ENCODE data around the gene ABCF1. TPM values are rescaled to one million over a fixed set of nuclear protein-coding genes. Genes with fewer than 3 reads are reported as not detected.

The ABCF1 gene
- total and polyA plus RNA-seq, 2 donors (not counting 1 experiment from before 2014, with no cell fraction given): 35.5 to 49.2 TPM

DNA sequence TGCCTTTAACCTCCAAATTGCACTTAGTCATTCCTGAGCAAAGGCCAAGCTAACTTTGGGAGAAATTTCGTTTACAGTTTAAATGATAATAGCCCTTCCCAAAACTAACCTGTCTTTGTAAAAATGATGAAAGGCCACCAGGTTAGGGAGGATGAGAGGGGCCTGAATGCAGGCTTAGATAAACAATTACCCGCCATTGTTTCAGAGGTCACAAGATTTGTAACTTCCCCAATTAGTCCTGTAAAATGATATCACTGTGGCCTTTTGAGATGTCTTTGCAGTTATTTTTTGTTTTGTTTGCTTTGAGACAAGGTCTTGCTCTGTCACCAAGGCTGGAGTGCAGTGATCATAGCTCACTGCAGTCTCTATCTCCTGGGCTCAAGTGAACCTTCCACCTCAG lies 41.2 kb upstream of the ABCF1 start:
- H3K27ac ChIP-seq (ENCODE audit: insufficient read depth, low read length): no peak overlapping the region
- H3K27me3 ChIP-seq (ENCODE audit: control insufficient read depth, insufficient read depth, low read length): no peaks in the 10 kb centered on the region
- no peak overlapping the region for H3K4me2 ChIP-seq (ENCODE audit: extremely low read depth, insufficient read depth, low read length)
- H3K4me3 ChIP-seq (replicated peaks in 1 of 4; ENCODE audit: control extremely low read depth in 1 of 4, insufficient read depth in 1 of 4, low read depth in 3 of 4, low read length in 4 of 4): no peak overlapping the region
- H3K4me1 ChIP-seq (ENCODE audit: control insufficient read depth, extremely low read depth, insufficient read depth, low read length): peaks cover 2% of the 10 kb centered on the region
- no peak overlapping the region for H2AFZ ChIP-seq (ENCODE audit: low read length)
- H3K79me2 ChIP-seq (ENCODE audit: control insufficient read depth, insufficient read depth, low read length): no peaks in the 10 kb centered on the region
- no peak overlapping the region for H3K9ac ChIP-seq (ENCODE audit: insufficient read depth, low read length)
- H4K20me1 ChIP-seq (ENCODE audit: control insufficient read depth, extremely low read depth, insufficient read depth, low read length): no peaks in the 10 kb centered on the region
- no peak for TF ChIP-seq EZH2 (IDR thresholded peaks at IDR 0.05; ENCODE audit: low read length, missing control alignments)
- TF ChIP-seq, protein P1, sequence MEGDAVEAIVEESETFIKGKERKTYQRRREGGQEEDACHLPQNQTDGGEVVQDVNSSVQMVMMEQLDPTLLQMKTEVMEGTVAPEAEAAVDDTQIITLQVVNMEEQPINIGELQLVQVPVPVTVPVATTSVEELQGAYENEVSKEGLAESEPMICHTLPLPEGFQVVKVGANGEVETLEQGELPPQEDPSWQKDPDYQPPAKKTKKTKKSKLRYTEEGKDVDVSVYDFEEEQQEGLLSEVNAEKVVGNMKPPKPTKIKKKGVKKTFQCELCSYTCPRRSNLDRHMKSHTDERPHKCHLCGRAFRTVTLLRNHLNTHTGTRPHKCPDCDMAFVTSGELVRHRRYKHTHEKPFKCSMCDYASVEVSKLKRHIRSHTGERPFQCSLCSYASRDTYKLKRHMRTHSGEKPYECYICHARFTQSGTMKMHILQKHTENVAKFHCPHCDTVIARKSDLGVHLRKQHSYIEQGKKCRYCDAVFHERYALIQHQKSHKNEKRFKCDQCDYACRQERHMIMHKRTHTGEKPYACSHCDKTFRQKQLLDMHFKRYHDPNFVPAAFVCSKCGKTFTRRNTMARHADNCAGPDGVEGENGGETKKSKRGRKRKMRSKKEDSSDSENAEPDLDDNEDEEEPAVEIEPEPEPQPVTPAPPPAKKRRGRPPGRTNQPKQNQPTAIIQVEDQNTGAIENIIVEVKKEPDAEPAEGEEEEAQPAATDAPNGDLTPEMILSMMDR (conservative IDR thresholded peaks at IDR 0.05 in 1 of 2, IDR thresholded peaks at IDR 0.05 in 1 of 2; ENCODE audit: low read depth in 1 of 2, low read length in 2 of 2): no peak
- no peaks in the 10 kb centered on the region for H3K9me3 ChIP-seq (ENCODE audit: control insufficient read depth, insufficient read depth, low read depth, low read length)
- no peaks in the 10 kb centered on the region for H3K36me3 ChIP-seq (ENCODE audit: control insufficient read depth, insufficient read depth, low read length)
- no peak for DNase-seq (ENCODE audit: low read depth in 2 of 2)

DNA sequence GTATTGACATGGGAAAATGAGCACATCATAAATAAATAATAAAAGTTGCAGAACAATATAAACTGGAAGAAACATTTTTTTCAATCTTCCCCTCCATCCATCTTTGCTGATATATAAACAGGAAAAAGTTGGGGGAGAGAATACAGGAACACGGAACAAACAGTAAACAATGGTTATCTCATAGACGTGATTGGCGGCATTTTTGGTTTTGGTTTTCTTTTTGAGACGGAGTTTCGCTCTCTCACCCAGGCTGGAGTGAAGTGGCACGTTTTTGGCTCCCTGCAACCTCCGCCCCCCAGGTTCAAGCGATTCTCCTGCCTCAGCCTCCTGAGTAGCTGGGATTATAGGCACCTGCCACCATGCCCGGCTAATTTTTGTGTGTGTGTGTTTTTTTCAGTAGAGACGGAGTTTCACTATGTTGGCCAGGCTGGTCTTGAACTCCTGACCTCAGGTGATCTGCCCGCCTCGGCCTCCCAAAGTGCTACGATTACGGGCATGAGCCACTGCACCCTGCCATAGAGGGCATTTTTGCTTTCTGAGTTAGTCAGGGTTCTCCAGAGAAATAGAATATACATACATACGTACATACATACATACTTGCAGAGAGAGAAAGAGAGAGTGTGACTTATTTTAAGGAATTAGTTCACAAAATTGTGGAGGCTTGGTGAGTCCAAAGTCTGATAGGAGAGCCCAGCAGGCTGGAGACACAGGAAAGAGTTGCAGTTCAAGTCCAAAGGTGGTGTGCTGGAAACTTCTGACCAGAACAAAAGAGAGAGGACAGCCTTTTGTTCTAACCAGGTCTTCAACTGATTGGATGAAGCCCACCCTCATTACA lies 37.6 kb upstream of the ABCF1 start:
- Histone ChIP-seq H3K27me3 (ENCODE audit: control insufficient read depth, insufficient read depth, low read length) (no peaks in the 10 kb centered on the region), H4K20me1 (ENCODE audit: control insufficient read depth, extremely low read depth, insufficient read depth, low read length) (no peaks in the 10 kb centered on the region), H3K4me2 (ENCODE audit: extremely low read depth, insufficient read depth, low read length) (no peak overlapping the region), H3K79me2 (ENCODE audit: control insufficient read depth, insufficient read depth, low read length) (no peaks in the 10 kb centered on the region), H3K4me1 (ENCODE audit: control insufficient read depth, extremely low read depth, insufficient read depth, low read length) (no peaks in the 10 kb centered on the region), H2AFZ (ENCODE audit: low read length) (no peak overlapping the region), H3K27ac (ENCODE audit: insufficient read depth, low read length) (no peak overlapping the region), H3K36me3 (ENCODE audit: control insufficient read depth, insufficient read depth, low read length) (no peaks in the 10 kb centered on the region), H3K9ac (ENCODE audit: insufficient read depth, low read length) (no peak overlapping the region), H3K9me3 (ENCODE audit: control insufficient read depth, insufficient read depth, low read depth, low read length) (no peaks in the 10 kb centered on the region), H3K4me3 (replicated peaks in 1 of 4; ENCODE audit: control extremely low read depth in 1 of 4, insufficient read depth in 1 of 4, low read depth in 3 of 4, low read length in 4 of 4) (no peak overlapping the region)
- no peak for DNase-seq (ENCODE audit: low read depth in 2 of 2)
- TF ChIP-seq, protein P1 (conservative IDR thresholded peaks at IDR 0.05 in 1 of 2, IDR thresholded peaks at IDR 0.05 in 1 of 2; ENCODE audit: low read depth in 1 of 2, low read length in 2 of 2): no peak
- TF ChIP-seq EZH2 (IDR thresholded peaks at IDR 0.05; ENCODE audit: low read length, missing control alignments): no peak

GRCh38 chr6:30537931-30538330 lies 33.3 kb upstream of the ABCF1 start:
- H3K4me2 ChIP-seq (ENCODE audit: extremely low read depth, insufficient read depth, low read length): no peak overlapping the region
- TF ChIP-seq, protein P1 (conservative IDR thresholded peaks at IDR 0.05 in 1 of 2, IDR thresholded peaks at IDR 0.05 in 1 of 2; ENCODE audit: low read depth in 1 of 2, low read length in 2 of 2): no peak
- no peak for TF ChIP-seq EZH2 (IDR thresholded peaks at IDR 0.05; ENCODE audit: low read length, missing control alignments)

More at GRCh38 chr6:30537931-30538330, 33.3 kb upstream of the ABCF1 start:
- Histone ChIP-seq H3K4me3 (replicated peaks in 1 of 4; ENCODE audit: control extremely low read depth in 1 of 4, insufficient read depth in 1 of 4, low read depth in 3 of 4, low read length in 4 of 4) (no peak overlapping the region), H3K9ac (ENCODE audit: insufficient read depth, low read length) (no peak overlapping the region), H3K9me3 (ENCODE audit: control insufficient read depth, insufficient read depth, low read depth, low read length) (no peaks in the 10 kb centered on the region), H3K36me3 (ENCODE audit: control insufficient read depth, insufficient read depth, low read length) (no peaks in the 10 kb centered on the region), H3K4me1 (ENCODE audit: control insufficient read depth, extremely low read depth, insufficient read depth, low read length) (no peaks in the 10 kb centered on the region), H3K27ac (ENCODE audit: insufficient read depth, low read length) (no peak overlapping the region), H3K27me3 (ENCODE audit: control insufficient read depth, insufficient read depth, low read length) (no peaks in the 10 kb centered on the region), H4K20me1 (ENCODE audit: control insufficient read depth, extremely low read depth, insufficient read depth, low read length) (no peaks in the 10 kb centered on the region), H2AFZ (ENCODE audit: low read length) (no peak overlapping the region), H3K79me2 (ENCODE audit: control insufficient read depth, insufficient read depth, low read length) (no peaks in the 10 kb centered on the region)
- no peak for DNase-seq (ENCODE audit: low read depth in 2 of 2)
